Activated CD4-positive, alpha-beta T cell treated with anti-CD3 and anti-CD28 coated beads, Interleukin-2, amount 10 ng/mL, durations not matched to agents 24 days and 14 days (primary cell): ENCODE results near the gene APOBEC3F. TPM values are rescaled to one million over a fixed set of nuclear protein-coding genes. Genes with fewer than 3 reads are reported as not detected.

ENCODE experiments used
- DNase-seq: peaks from one replicate; pipeline ENCODE4 v3.0.0; 2022
- H3K27ac Mint-ChIP-seq: one replicate; pipeline ENCODE4 v1.8.0; 2022; ENCODE audit warnings: mild to moderate bottlenecking, mixed read lengths
- H3K27me3 Mint-ChIP-seq: one replicate; pipeline ENCODE4 v1.8.0; 2022; ENCODE audit warnings: mixed read lengths
- H3K36me3 Mint-ChIP-seq: one replicate; pipeline ENCODE4 v1.8.0; 2022; ENCODE audit warnings: low read depth, mild to moderate bottlenecking, mixed read lengths
- H3K4me1 Mint-ChIP-seq: one replicate; pipeline ENCODE4 v1.8.0; 2021; ENCODE audit warnings: mixed read lengths
- H3K4me3 Mint-ChIP-seq: one replicate; pipeline ENCODE4 v1.8.0; 2022; ENCODE audit warnings: mild to moderate bottlenecking, moderate library complexity, mixed read lengths
- H3K9me3 Mint-ChIP-seq: one replicate; pipeline ENCODE4 v1.8.0; 2021; ENCODE audit warnings: mixed read lengths
- intact Hi-C: fragments of 100-400 bp; cut with micrococcal nuclease; formaldehyde crosslinking; loops from one replicate; pipeline ENCODE4 v1.15.1; 2023
- total RNA-seq: library from RNA; stranded (reverse); gene quantifications from 2 replicates; pipeline ENCODE4 v1.2.3, GENCODE V29; 2022

The APOBEC3F gene
- total RNA-seq, 1 donor from 2014 or later = 19.8 TPM

DNA sequence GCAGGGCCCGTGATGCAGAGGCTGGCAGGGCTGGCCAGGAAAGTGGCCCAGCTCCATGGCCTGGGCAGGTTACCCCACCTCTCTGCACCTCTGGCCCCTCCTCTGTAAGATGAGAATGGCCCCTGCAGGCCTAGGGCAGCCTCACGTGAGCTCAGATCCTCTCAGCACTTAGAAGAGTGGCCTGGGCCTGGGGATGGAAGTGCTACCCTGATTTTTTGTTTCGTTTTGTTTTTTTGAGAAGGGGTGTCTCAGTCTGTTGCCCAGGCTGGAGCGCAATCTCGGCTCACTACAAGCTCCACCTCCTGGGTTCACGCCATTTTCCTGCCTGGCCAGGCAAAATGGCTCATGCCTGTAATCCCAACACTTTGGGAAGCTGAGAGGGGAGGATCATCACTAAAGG is 57.4 kb downstream of the APOBEC3F start:
- H3K27ac Mint-ChIP-seq = peak overlapping the region; percentile 91
- peaks cover 65% of the 10 kb centered on the region for H3K4me1 Mint-ChIP-seq
- no peaks in the 10 kb centered on the region for H3K27me3 Mint-ChIP-seq
- DNase-seq = peak; percentile 63
- peak overlapping the region; percentile 83 for H3K4me3 Mint-ChIP-seq
- intact Hi-C loops = loop anchor here (5.0 kb wide), 1 partner anchor 116 kb away; the partner anchor contains the start of gene APOBEC3B
- no peaks in the 10 kb centered on the region for H3K9me3 Mint-ChIP-seq
- H3K36me3 Mint-ChIP-seq = peaks cover 7% of the 10 kb centered on the region

DNA sequence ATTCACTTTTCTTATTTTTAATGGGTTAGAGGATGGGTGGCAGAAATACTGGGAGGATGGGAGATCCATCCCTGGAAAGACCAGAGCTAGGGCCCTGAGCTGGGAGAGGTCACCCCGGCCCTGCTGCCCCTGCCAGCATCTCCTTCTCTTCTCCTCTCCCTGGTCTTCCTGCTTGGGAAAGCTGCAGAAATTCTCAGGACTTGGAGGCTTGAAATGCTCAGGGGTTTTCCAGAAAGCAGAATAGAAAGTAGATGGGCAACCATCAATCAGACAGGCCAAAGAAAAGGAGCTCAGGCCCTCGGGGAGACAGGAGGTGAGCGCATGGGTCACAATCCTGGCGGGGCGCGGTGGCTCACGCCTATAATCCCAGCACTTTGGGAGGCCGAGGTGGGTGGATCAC is 57.9 kb downstream of the APOBEC3F start:
- Mint-ChIP-seq H3K27ac (peak overlapping the region; percentile 90), H3K36me3 (peaks cover 11% of the 10 kb centered on the region), H3K27me3 (no peaks in the 10 kb centered on the region), H3K4me1 (peaks cover 61% of the 10 kb centered on the region), H3K4me3 (peak overlapping the region; percentile 69), H3K9me3 (no peaks in the 10 kb centered on the region)
- DNase-seq = no peak
- intact Hi-C loops = loop anchor here (5.0 kb wide), 1 partner anchor 116 kb away; the partner anchor contains the start of gene APOBEC3B

DNA sequence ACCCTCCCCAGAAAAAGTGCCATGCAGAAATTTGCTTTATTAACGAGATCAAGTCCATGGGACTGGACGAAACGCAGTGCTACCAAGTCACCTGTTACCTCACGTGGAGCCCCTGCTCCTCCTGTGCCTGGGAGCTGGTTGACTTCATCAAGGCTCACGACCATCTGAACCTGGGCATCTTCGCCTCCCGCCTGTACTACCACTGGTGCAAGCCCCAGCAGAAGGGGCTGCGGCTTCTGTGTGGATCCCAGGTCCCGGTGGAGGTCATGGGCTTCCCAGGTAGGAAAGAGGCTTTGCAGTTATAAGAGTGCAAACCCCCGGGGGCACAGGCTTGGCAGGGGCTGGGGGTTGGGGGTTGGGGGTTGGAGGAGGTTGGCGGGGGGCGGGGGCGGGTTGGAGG is 60.6 kb downstream of the APOBEC3F start:
- Mint-ChIP-seq H3K4me1 (peaks cover 42% of the 10 kb centered on the region), H3K27ac (peak overlapping the region; percentile 80), H3K4me3 (no peak overlapping the region), H3K27me3 (no peaks in the 10 kb centered on the region), H3K9me3 (no peaks in the 10 kb centered on the region), H3K36me3 (peaks cover 10% of the 10 kb centered on the region)
- DNase-seq = no peak
- intact Hi-C loops = no loop called here

DNA sequence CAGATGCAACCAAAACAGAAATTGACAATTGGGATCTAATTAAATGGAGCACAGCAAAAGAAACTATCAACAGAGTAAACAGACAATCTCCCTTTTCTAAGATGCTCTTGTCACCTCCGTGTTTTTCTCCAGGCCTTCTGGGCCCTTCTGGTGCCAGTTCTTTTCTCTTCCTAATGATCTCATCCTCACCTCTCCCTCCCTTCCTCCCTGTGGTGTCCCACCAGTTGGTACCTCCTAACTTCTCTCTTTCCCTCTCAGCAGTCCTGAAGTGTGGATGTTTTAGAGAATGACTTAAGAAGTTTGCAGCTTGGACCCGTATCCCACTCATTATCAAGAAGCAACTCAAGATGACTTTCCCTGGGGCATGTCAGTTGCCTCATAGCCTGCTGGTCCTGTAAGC is 62.8 kb downstream of the APOBEC3F start:
- no peak overlapping the region for H3K4me3 Mint-ChIP-seq
- H3K36me3 Mint-ChIP-seq = peaks cover 10% of the 10 kb centered on the region
- H3K27ac Mint-ChIP-seq = no peak overlapping the region
- no peaks in the 10 kb centered on the region for H3K9me3 Mint-ChIP-seq
- intact Hi-C loops = no loop called here
- DNase-seq = no peak
- peaks cover 25% of the 10 kb centered on the region for H3K4me1 Mint-ChIP-seq
- no peaks in the 10 kb centered on the region for H3K27me3 Mint-ChIP-seq

Other genes with a start within 250 kb of the APOBEC3F start
- 5.5 and 6.3 TPM in 2 replicates for gene DNAL4, start 246.7 kb upstream of the APOBEC3F start, total RNA-seq
- gene NPTXR, start 196.8 kb upstream of the APOBEC3F start, total RNA-seq = 0.98 and 1.0 TPM in 2 replicates
- gene CBX6, start 168.6 kb upstream of the APOBEC3F start, total RNA-seq = 178 and 180 TPM in 2 replicates
- not detected in 2 replicates for gene APOBEC3A, start 83.3 kb upstream of the APOBEC3F start, total RNA-seq
- gene APOBEC3B, start 58.5 kb upstream of the APOBEC3F start, total RNA-seq = 25.4 and 26.1 TPM in 2 replicates
- gene APOBEC3C, start 26.6 kb upstream of the APOBEC3F start, total RNA-seq = 73.6 and 74.8 TPM in 2 replicates
- gene APOBEC3D, start 19.7 kb upstream of the APOBEC3F start, total RNA-seq = 26.2 and 26.7 TPM in 2 replicates
- gene APOBEC3G, start 36.4 kb downstream of the APOBEC3F start, total RNA-seq = 47.2 and 48.5 TPM in 2 replicates
- 5.8 and 7.6 TPM in 2 replicates for gene APOBEC3H, start 56.4 kb downstream of the APOBEC3F start, total RNA-seq
- gene CBX7, start 111.8 kb downstream of the APOBEC3F start, total RNA-seq = 10.8 and 11.6 TPM in 2 replicates
- gene PDGFB, start 204.1 kb downstream of the APOBEC3F start, total RNA-seq = 2.2 and 2.3 TPM in 2 replicates